ENCODE results near the gene RPS27L.
A peak's percentile ranks its signal among the peaks of the same experiment; 100 is the strongest.

The RPS27L gene

GRCh38 chr15:63157118-63157843, at the start of gene RPS27L:
TSS of gene RPS27L (minus strand) at chr15:63157477. CDS start at chr15:63157405, 72 bp downstream.
- DNase-seq = peak; percentile 69

- no peak for DNase-seq
Measured at GRCh38 chr15:63206079-63206478, 48.8 kb upstream of the RPS27L start.

- DNase-seq = no peak
Measured at GRCh38 chr15:63203451-63204090, 46.3 kb upstream of the RPS27L start.

- DNase-seq = no peak
Measured at GRCh38 chr15:63202861-63203260, 45.6 kb upstream of the RPS27L start.

GRCh38 chr15:63200464-63201249, 43.4 kb upstream of the RPS27L start:
- no peak for DNase-seq

- peak; percentile 61 for DNase-seq
Measured at GRCh38 chr15:63198371-63199250, 41.3 kb upstream of the RPS27L start.

GRCh38 chr15:63197626-63198025, 40.3 kb upstream of the RPS27L start:
- DNase-seq = no peak

GRCh38 chr15:63196842-63197241, 39.6 kb upstream of the RPS27L start:
- peak; percentile 26 for DNase-seq

- no peak for DNase-seq
Measured at GRCh38 chr15:63195569-63196015, 38.3 kb upstream of the RPS27L start.

- no peak for DNase-seq
Measured at GRCh38 chr15:63194880-63195568, 37.7 kb upstream of the RPS27L start.

- no peak for DNase-seq
Measured at GRCh38 chr15:63194302-63194701, 37.0 kb upstream of the RPS27L start.

- no peak for DNase-seq
Measured at GRCh38 chr15:63192619-63193206, 35.4 kb upstream of the RPS27L start.

- DNase-seq = no peak
Measured at GRCh38 chr15:63191895-63192618, 34.8 kb upstream of the RPS27L start.

GRCh38 chr15:63190769-63191649, 33.7 kb upstream of the RPS27L start:
- DNase-seq = no peak

GRCh38 chr15:63189941-63190768, 32.9 kb upstream of the RPS27L start:
- no peak for DNase-seq

GRCh38 chr15:63188926-63189871, 31.9 kb upstream of the RPS27L start, which contains the start of gene RAB8B:
TSS of gene RAB8B (plus strand) at chr15:63189606. CDS start at chr15:63189625, 19 bp downstream.
- DNase-seq = peak; percentile 76

- DNase-seq = no peak
Measured at GRCh38 chr15:63188247-63188925, 31.1 kb upstream of the RPS27L start.

All from DMS 273 treated with DMSO at 0.1 percent for 48 hours (cell line).